ENCODE data around the gene SEMA5A.

- TF ChIP-seq CTCF (IDR thresholded peaks at IDR 0.05) (no peak), POLR2A (IDR thresholded peaks at IDR 0.05) (no peak), POLR2AphosphoS5 (IDR thresholded peaks at IDR 0.05) (no peak)
Observed at GRCh38 chr5:9202636-9203035, 343.2 kb downstream of the SEMA5A start.

Measured in breast epithelium (tissue), 3 donors.